Parathyroid adenoma (tissue), 2 donors: Measurements from ENCODE around the gene STXBP1.

Source experiments
- H2AFZ ChIP-seq: fragments of 300-600 bp; sonication (generic); one replicate; pipeline ENCODE4 v1.7.0; 2017; ENCODE audit warnings: antibody characterized with exemption, mild to moderate bottlenecking
- H3K27ac ChIP-seq: fragments of 300-600 bp; sonication (generic); one replicate; pipeline ENCODE4 v1.7.0; 2017
- H3K27me3 ChIP-seq: fragments of 300-600 bp; sonication (generic); one replicate; pipeline ENCODE4 v1.7.0; 2017; ENCODE audit warnings: low read length; ENCODE audit not compliant: control insufficient read depth, insufficient read depth
- H3K36me3 ChIP-seq: fragments of 300-600 bp; sonication (generic); one replicate; pipeline ENCODE4 v1.7.0; 2017; ENCODE audit warnings: low read length; ENCODE audit not compliant: control insufficient read depth, insufficient read depth
- H3K4me1 ChIP-seq: fragments of 300-600 bp; sonication (generic); one replicate; pipeline ENCODE4 v1.7.0; 2017; ENCODE audit warnings: control low read depth
- H3K4me2 ChIP-seq: fragments of 300-600 bp; sonication (generic); one replicate; pipeline ENCODE4 v1.7.0; 2017; ENCODE audit warnings: low read length
- H3K4me3 ChIP-seq: fragments of 300-600 bp; sonication (generic); one replicate; pipeline ENCODE4 v1.7.0; 2017; ENCODE audit warnings: low read depth, low read length
- H3K79me2 ChIP-seq: fragments of 300-600 bp; sonication (generic); one replicate; pipeline ENCODE4 v1.7.0; 2017; ENCODE audit warnings: control low read depth
- H3K9ac ChIP-seq: fragments of 300-600 bp; sonication (generic); one replicate; pipeline ENCODE4 v1.7.0; 2017; ENCODE audit warnings: mild to moderate bottlenecking
- H3K9me3 ChIP-seq: fragments of 300-600 bp; sonication (generic); one replicate; pipeline ENCODE4 v1.7.0; 2017; ENCODE audit warnings: low read length; ENCODE audit not compliant: control insufficient read depth
- CTCF ChIP-seq: fragments of 300-600 bp; sonication (generic); IDR thresholded peaks from one replicate; pipeline ENCODE4 v1.7.0; 2017; ENCODE audit warnings: antibody characterized with exemption, mild to moderate bottlenecking
- donor health status: primary hyperparathyroidism.

Gene STXBP1

GRCh38 chr9:127585161-127585819 is 26.8 kb upstream of the STXBP1 start:
- Histone ChIP-seq H2AFZ (no peak overlapping the region), H3K36me3 (no peaks in the 10 kb centered on the region), H3K27ac (no peak overlapping the region), H3K9ac (no peak overlapping the region), H3K4me1 (no peaks in the 10 kb centered on the region), H3K4me3 (no peak overlapping the region), H3K27me3 (no peaks in the 10 kb centered on the region), H3K9me3 (no peaks in the 10 kb centered on the region), H3K79me2 (no peaks in the 10 kb centered on the region), H3K4me2 (no peak overlapping the region)
- TF ChIP-seq CTCF, result no peak

- no peak overlapping the region for H3K4me2 ChIP-seq
Measured at GRCh38 chr9:127586096-127586495, 26.0 kb upstream of the STXBP1 start.

GRCh38 chr9:127586537-127586936 is 25.5 kb upstream of the STXBP1 start:
- Histone ChIP-seq H3K27me3 (no peaks in the 10 kb centered on the region), H3K36me3 (no peaks in the 10 kb centered on the region), H3K27ac (no peak overlapping the region), H3K79me2 (no peaks in the 10 kb centered on the region), H3K9me3 (no peaks in the 10 kb centered on the region), H3K9ac (no peak overlapping the region), H3K4me1 (no peaks in the 10 kb centered on the region), H3K4me2 (no peak overlapping the region), H2AFZ (no peak overlapping the region), H3K4me3 (no peak overlapping the region)
- TF ChIP-seq CTCF, result peak; percentile 75

More at GRCh38 chr9:127586096-127586495, 26.0 kb upstream of the STXBP1 start:
- Histone ChIP-seq H3K27me3 (no peaks in the 10 kb centered on the region), H3K4me3 (no peak overlapping the region), H3K36me3 (no peaks in the 10 kb centered on the region), H3K79me2 (no peaks in the 10 kb centered on the region), H2AFZ (no peak overlapping the region), H3K9me3 (no peaks in the 10 kb centered on the region), H3K27ac (no peak overlapping the region), H3K9ac (no peak overlapping the region), H3K4me1 (no peaks in the 10 kb centered on the region)
- TF ChIP-seq CTCF, result no peak

GRCh38 chr9:127587966-127588365 is 24.1 kb upstream of the STXBP1 start:
- H3K4me1 ChIP-seq, result no peaks in the 10 kb centered on the region
- H3K27ac ChIP-seq, result no peak overlapping the region
- TF ChIP-seq CTCF, result no peak

More at GRCh38 chr9:127587966-127588365, 24.1 kb upstream of the STXBP1 start:
- H2AFZ ChIP-seq, result no peak overlapping the region
- H3K79me2 ChIP-seq, result no peaks in the 10 kb centered on the region
- no peaks in the 10 kb centered on the region for H3K27me3 ChIP-seq
- no peak overlapping the region for H3K9ac ChIP-seq
- no peaks in the 10 kb centered on the region for H3K9me3 ChIP-seq
- H3K4me3 ChIP-seq, result no peak overlapping the region
- H3K4me2 ChIP-seq, result no peak overlapping the region
- no peaks in the 10 kb centered on the region for H3K36me3 ChIP-seq
